Loucy (cell line): Measurements from ENCODE around the gene FGF10.

ENCODE experiments used
- H2AFZ ChIP-seq: fragments of 200-600 bp; sonication (generic); 2 replicates; pipeline ENCODE4 v1.6.0; 2016; ENCODE audit warnings: antibody characterized with exemption, mild to moderate bottlenecking, low read length, moderate library complexity
- H3F3A ChIP-seq: fragments of 200-600 bp; 2 replicates; pipeline ENCODE4 v1.6.0; 2016; ENCODE audit warnings: antibody characterized with exemption, low read depth, mild to moderate bottlenecking
- H3K27me3 ChIP-seq: fragments of 200-600 bp; sonication (generic); 2 replicates; pipeline ENCODE4 v1.6.1; 2014; ENCODE audit warnings: low read length, mild to moderate bottlenecking; ENCODE audit not compliant: insufficient read depth, poor library complexity, severe bottlenecking
- H3K36me3 ChIP-seq: fragments of 200-600 bp; sonication (generic); 2 replicates; pipeline ENCODE4 v1.6.1; 2016; ENCODE audit warnings: low read length; ENCODE audit not compliant: insufficient read depth
- H3K4me1 ChIP-seq: fragments of 200-600 bp; sonication (generic); 2 replicates; pipeline ENCODE4 v1.5.1; 2014; ENCODE audit warnings: low read length, mild to moderate bottlenecking; ENCODE audit not compliant: insufficient read depth, poor library complexity, severe bottlenecking
- H3K4me2 ChIP-seq: fragments of 200-600 bp; sonication (generic); 2 replicates; pipeline ENCODE4 v1.6.0; 2014; ENCODE audit warnings: antibody characterized with exemption, low read length, low read depth, mild to moderate bottlenecking; ENCODE audit not compliant: poor library complexity, severe bottlenecking
- H3K4me3 ChIP-seq: fragments of 200-600 bp; sonication (generic); 2 replicates; pipeline ENCODE4 v1.5.1; 2014; ENCODE audit warnings: low read length, mild to moderate bottlenecking, mixed read lengths; ENCODE audit not compliant: poor library complexity, severe bottlenecking
- H3K79me2 ChIP-seq: fragments of 200-600 bp; sonication (generic); 2 replicates; pipeline ENCODE4 v1.6.1; 2014; ENCODE audit warnings: low read length; ENCODE audit not compliant: insufficient read depth
- H3K9ac ChIP-seq: fragments of 200-600 bp; sonication (generic); 2 replicates; pipeline ENCODE4 v1.6.0; 2014; ENCODE audit warnings: mild to moderate bottlenecking, low read depth, low read length, moderate library complexity; ENCODE audit not compliant: poor library complexity, severe bottlenecking
- H3K9me2 ChIP-seq: fragments of 200-600 bp; sonication (generic); replicated peaks from 2 replicates; pipeline ENCODE4 v1.6.1; 2016; ENCODE audit warnings: low read depth, low read length, mixed read lengths
- H3K9me3 ChIP-seq: fragments of 200-600 bp; sonication (generic); 2 replicates; pipeline ENCODE4 v1.6.1; 2014; ENCODE audit warnings: mild to moderate bottlenecking, antibody characterized with exemption, low read length, low read depth; ENCODE audit not compliant: insufficient read depth
- H4K20me1 ChIP-seq: fragments of 200-600 bp; sonication (generic); 2 replicates; pipeline ENCODE4 v1.6.0; 2014; ENCODE audit warnings: antibody characterized with exemption, low read length, mild to moderate bottlenecking; ENCODE audit not compliant: insufficient read depth, poor library complexity, severe bottlenecking
- CTCF ChIP-seq: fragments of 200-600 bp; sonication (generic); conservative IDR thresholded peaks from 2 replicates; pipeline ENCODE4 v1.5.1; 2014; ENCODE audit warnings: mild to moderate bottlenecking, antibody characterized with exemption, low read length
- EZH2phosphoT487 ChIP-seq: fragments of 200-600 bp; IDR thresholded peaks from 2 replicates; pipeline ENCODE4 v1.6.1; 2018; ENCODE audit warnings: antibody characterized with exemption, mild to moderate bottlenecking, moderate library complexity, borderline replicate concordance

Gene FGF10

GRCh38 chr5:44345871-44346270, 43.3 kb downstream of the FGF10 start:
- Histone ChIP-seq H3K27me3 (no peaks in the 10 kb centered on the region), H3K9me3 (no peaks in the 10 kb centered on the region), H3K4me3 (no peak overlapping the region), H3K9me2 (no peaks in the 10 kb centered on the region), H3K36me3 (no peaks in the 10 kb centered on the region), H3K4me1 (no peaks in the 10 kb centered on the region), H3F3A (no peaks in the 10 kb centered on the region), H4K20me1 (no peaks in the 10 kb centered on the region), H3K79me2 (no peaks in the 10 kb centered on the region), H2AFZ (no peak overlapping the region), H3K9ac (no peak overlapping the region), H3K4me2 (no peak overlapping the region)
- TF ChIP-seq CTCF: no peak
- TF ChIP-seq EZH2phosphoT487: no peak

- H3F3A ChIP-seq: no peaks in the 10 kb centered on the region
- no peak overlapping the region for H3K4me3 ChIP-seq
- H3K9me2 ChIP-seq: no peaks in the 10 kb centered on the region
- H3K79me2 ChIP-seq: no peaks in the 10 kb centered on the region
- H3K4me2 ChIP-seq: no peak overlapping the region
- no peaks in the 10 kb centered on the region for H4K20me1 ChIP-seq
- no peaks in the 10 kb centered on the region for H3K4me1 ChIP-seq
- H3K27me3 ChIP-seq: no peaks in the 10 kb centered on the region
- no peak overlapping the region for H2AFZ ChIP-seq
- H3K9ac ChIP-seq: no peak overlapping the region
- H3K36me3 ChIP-seq: no peaks in the 10 kb centered on the region
- H3K9me3 ChIP-seq: no peaks in the 10 kb centered on the region
- no peak for TF ChIP-seq EZH2phosphoT487
- no peak for TF ChIP-seq CTCF
Measured at GRCh38 chr5:44336708-44337107, 52.5 kb downstream of the FGF10 start.

GRCh38 chr5:44334622-44335021, 54.6 kb downstream of the FGF10 start:
- no peaks in the 10 kb centered on the region for H3F3A ChIP-seq
- H3K4me2 ChIP-seq: no peak overlapping the region
- no peak overlapping the region for H2AFZ ChIP-seq

More at GRCh38 chr5:44334622-44335021, 54.6 kb downstream of the FGF10 start:
- no peak overlapping the region for H3K9ac ChIP-seq
- no peak for TF ChIP-seq CTCF
- no peak for TF ChIP-seq EZH2phosphoT487
- H3K9me3 ChIP-seq: no peaks in the 10 kb centered on the region
- no peak overlapping the region for H3K4me3 ChIP-seq
- H3K27me3 ChIP-seq: no peaks in the 10 kb centered on the region
- H3K36me3 ChIP-seq: no peaks in the 10 kb centered on the region
- H3K4me1 ChIP-seq: no peaks in the 10 kb centered on the region
- H4K20me1 ChIP-seq: no peaks in the 10 kb centered on the region
- no peaks in the 10 kb centered on the region for H3K79me2 ChIP-seq
- no peaks in the 10 kb centered on the region for H3K9me2 ChIP-seq
